GM13977 (cell line): Measurements from ENCODE around the gene C3orf62.

Source experiments
- DNase-seq: peaks from one replicate; pipeline ENCODE4 v3.0.0; 2012; ENCODE audit warnings: low spot score
- in situ Hi-C: fragments of 300-500 bp; cut with MboI; formaldehyde crosslinking; loops from one replicate; pipeline ENCODE4 v1.12.0; 2022; ENCODE audit warnings: low sequenced_read_pairs, low pct_unique_long_range_greater_than_20kb, mixed read lengths, inconsistent platforms; ENCODE audit not compliant: unreplicated experiment
- TF ChIP-seq, protein P1 (sequence below): IDR thresholded peaks from 2 replicates; pipeline ENCODE4 v1.5.1; 2012; ENCODE audit warnings: mild to moderate bottlenecking, control low read depth; ENCODE audit not compliant: insufficient read depth; ENCODE audit errors: extremely low read depth, missing control alignments

C3orf62 gene

GRCh38 chr3:49294343-49294742, 17.3 kb upstream of the C3orf62 start:
- in situ Hi-C loops, result no loop called here
- DNase-seq, result no peak
- TF ChIP-seq, protein P1, sequence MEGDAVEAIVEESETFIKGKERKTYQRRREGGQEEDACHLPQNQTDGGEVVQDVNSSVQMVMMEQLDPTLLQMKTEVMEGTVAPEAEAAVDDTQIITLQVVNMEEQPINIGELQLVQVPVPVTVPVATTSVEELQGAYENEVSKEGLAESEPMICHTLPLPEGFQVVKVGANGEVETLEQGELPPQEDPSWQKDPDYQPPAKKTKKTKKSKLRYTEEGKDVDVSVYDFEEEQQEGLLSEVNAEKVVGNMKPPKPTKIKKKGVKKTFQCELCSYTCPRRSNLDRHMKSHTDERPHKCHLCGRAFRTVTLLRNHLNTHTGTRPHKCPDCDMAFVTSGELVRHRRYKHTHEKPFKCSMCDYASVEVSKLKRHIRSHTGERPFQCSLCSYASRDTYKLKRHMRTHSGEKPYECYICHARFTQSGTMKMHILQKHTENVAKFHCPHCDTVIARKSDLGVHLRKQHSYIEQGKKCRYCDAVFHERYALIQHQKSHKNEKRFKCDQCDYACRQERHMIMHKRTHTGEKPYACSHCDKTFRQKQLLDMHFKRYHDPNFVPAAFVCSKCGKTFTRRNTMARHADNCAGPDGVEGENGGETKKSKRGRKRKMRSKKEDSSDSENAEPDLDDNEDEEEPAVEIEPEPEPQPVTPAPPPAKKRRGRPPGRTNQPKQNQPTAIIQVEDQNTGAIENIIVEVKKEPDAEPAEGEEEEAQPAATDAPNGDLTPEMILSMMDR, result no peak

DNA sequence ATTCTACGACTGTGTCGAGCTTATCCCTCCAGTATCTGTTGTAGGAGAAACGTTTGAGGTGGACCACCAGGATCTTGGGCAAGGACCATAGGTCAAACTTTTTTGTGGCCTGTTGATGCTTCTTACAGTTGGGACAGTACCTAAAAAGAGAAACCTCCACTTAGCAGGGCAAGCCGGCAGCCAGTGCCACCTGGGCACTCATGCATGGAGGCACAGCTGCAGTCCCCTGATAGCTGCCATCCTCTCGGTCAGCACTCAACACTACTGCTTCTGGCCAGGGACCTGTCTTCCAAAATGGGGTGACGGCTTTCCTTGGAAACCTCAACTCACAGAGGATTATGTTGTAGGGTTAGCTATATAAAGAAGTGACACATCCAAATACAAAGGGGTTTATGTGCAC, 7.0 kb upstream of the C3orf62 start:
- in situ Hi-C loops, result no loop called here
- TF ChIP-seq, protein P1, result no peak

DNA sequence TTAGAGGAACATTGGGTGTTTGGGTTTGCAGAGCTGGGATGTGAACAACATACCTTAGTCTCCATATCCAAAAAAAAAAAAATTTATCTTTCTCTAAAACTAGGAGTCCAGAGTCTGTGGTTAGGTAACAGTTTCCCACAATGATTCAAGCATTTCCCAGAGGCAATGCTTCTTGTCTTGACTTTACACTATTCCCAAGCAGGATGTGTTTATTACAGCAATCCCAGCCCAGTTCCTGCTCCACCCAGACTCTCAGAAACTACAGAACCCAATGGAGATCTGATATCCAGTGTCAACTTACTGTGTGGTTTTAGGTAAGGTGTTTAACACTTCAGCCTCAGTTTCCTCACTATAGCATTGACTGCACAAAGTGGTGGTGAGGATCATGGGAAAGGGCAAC, 2.3 kb upstream of the C3orf62 start:
- TF ChIP-seq, protein P1, result no peak
- in situ Hi-C loops, result no loop called here
- no peak for DNase-seq

More for the DNA sequence above, 7.0 kb upstream of the C3orf62 start:
- DNase-seq, result no peak

DNA sequence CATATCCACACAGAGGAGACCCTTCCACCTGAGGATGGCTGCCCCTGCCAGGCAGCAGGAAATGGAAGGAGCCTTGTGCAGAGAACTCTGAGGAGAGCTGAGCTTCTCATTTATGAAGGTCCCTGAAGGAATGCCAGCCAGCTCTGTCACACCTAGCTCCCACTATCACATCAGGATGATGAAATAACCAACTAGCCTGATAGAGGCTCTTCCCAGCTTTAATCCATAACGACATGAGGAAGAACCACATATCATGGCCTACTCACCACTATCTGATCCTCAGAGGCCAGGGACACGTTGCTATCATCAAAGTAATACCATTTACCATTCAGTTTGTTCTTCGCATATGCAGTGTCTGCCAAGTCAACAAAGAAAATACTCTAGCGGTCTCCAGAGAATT, 1.5 kb upstream of the C3orf62 start:
- in situ Hi-C loops, result no loop called here
- no peak for DNase-seq
- TF ChIP-seq, protein P1, result no peak

- in situ Hi-C loops, result no loop called here
- no peak for DNase-seq
Observed at GRCh38 chr3:49277383-49277775, 347 bp upstream of the C3orf62 start.

GRCh38 chr3:49273825-49274532, 3.1 kb downstream of the C3orf62 start:
- no peak for DNase-seq
- TF ChIP-seq, protein P1, result no peak
- in situ Hi-C loops, result no loop called here

More at GRCh38 chr3:49277383-49277775, 347 bp upstream of the C3orf62 start:
- TF ChIP-seq, protein P1, result no peak

- TF ChIP-seq, protein P1, result no peak
Observed at GRCh38 chr3:49271047-49271446, 6.0 kb downstream of the C3orf62 start.

More at GRCh38 chr3:49271047-49271446, 6.0 kb downstream of the C3orf62 start:
- in situ Hi-C loops, result no loop called here
- DNase-seq, result no peak
